ENCODE data around the gene ENPP3.

GRCh38 chr6:131597446-131597845, 39.7 kb upstream of the ENPP3 start:
- no peak for TF ChIP-seq POLR2AphosphoS5 (IDR thresholded peaks at IDR 0.05; ENCODE audit: low read depth, low read length)
- TF ChIP-seq POLR2A (IDR thresholded peaks at IDR 0.05; ENCODE audit: low read depth, low read length), result no peak
- no peak for TF ChIP-seq TAF1 (IDR thresholded peaks at IDR 0.05; ENCODE audit: borderline replicate concordance, low read depth, low read length)
